Activated T-helper 2 cell treated with anti-CD3 and anti-CD28 coated beads, Interferon-gamma antibody, Interleukin-2, Interleukin-4, amounts not matched to agents 10 μg/mL and 5 μg/mL and 100 μg/mL, durations not matched to agents 14 hours and 24 hours and 36 hours (primary cell): ENCODE results near the gene KIAA0232. TPM values are rescaled to one million over a fixed set of nuclear protein-coding genes. Genes with fewer than 3 reads are reported as not detected.

Experiments used
- DNase-seq: peaks from one replicate; pipeline ENCODE4 v3.0.0; 2021; ENCODE audit warnings: low spot score
- H3K27ac Mint-ChIP-seq: one replicate; pipeline ENCODE4 v1.8.0; 2021; ENCODE audit warnings: mixed read lengths
- H3K27me3 Mint-ChIP-seq: one replicate; pipeline ENCODE4 v1.8.0; 2021; ENCODE audit warnings: low read depth, mixed read lengths
- H3K36me3 Mint-ChIP-seq: one replicate; pipeline ENCODE4 v1.8.0; 2021; ENCODE audit warnings: low read depth, mixed read lengths
- H3K4me1 Mint-ChIP-seq: one replicate; pipeline ENCODE4 v1.8.0; 2021; ENCODE audit warnings: low read depth, mixed read lengths
- H3K4me3 Mint-ChIP-seq: one replicate; pipeline ENCODE4 v1.8.0; 2021; ENCODE audit warnings: low read depth, mild to moderate bottlenecking, moderate library complexity, mixed read lengths
- H3K9me3 Mint-ChIP-seq: one replicate; pipeline ENCODE4 v1.8.0; 2021; ENCODE audit warnings: mixed read lengths
- intact Hi-C: fragments of 100-400 bp; cut with micrococcal nuclease; formaldehyde crosslinking; loops from one replicate; pipeline ENCODE4 v1.15.1; 2023
- total RNA-seq: library from RNA; stranded (reverse); gene quantifications from 2 replicates; pipeline ENCODE4 v1.2.3, GENCODE V29; 2022

KIAA0232 gene
- total RNA-seq, 1 donor from 2014 or later = 13.6 TPM

DNA sequence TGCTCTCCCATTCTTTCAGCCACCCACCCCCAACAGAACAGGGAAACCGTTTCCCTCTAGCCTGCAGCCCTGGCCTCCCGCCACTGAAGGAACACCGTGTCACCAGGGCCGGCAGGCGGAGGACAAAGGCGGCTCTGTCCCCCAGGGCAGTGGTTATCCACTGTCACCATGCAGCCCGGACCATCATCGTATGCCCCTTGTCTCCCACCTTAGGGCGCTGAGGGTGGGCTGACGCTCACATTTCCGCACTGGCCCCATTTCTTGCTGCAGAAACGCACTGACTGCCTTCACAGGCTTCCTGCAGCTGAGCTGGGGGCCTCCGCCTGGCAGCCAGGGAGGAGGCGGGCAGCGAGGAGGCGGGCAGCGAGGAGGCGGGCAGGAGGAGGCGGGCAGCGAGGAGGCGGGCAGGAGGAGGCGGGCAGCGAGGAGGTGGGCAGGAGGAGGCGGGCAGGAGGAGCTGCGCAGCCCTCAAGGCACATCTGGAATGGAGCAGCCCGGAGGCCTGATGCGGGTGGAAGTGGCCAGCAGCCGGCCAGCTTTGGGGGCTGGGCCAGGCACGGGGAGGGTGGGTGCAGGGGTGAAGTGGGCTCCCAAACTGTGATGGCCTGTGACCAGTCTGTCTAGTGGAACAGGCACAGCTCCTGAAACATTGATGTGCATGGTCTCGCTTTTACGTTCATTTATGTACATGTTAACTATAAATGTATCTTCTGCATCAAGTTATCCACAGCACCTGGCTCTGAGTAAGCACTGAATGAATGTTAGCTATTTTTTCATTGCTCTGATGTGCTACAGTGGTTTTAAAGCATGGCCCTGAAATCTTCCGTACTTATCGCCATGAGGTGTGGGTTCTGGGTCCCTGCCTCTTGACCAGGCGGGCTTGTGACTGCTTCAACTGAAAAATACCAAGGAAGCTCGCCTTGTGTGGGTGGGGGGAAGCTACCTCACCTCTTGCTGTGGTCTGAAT, 20.6 kb upstream of the KIAA0232 start:
- Mint-ChIP-seq H3K36me3 (no peaks in the 10 kb centered on the region), H3K27me3 (peaks cover 9% of the 10 kb centered on the region), H3K4me3 (no peak overlapping the region), H3K27ac (no peak overlapping the region), H3K9me3 (no peaks in the 10 kb centered on the region), H3K4me1 (peaks cover 2% of the 10 kb centered on the region)
- no peak for DNase-seq
- intact Hi-C loops = no loop called here

DNA sequence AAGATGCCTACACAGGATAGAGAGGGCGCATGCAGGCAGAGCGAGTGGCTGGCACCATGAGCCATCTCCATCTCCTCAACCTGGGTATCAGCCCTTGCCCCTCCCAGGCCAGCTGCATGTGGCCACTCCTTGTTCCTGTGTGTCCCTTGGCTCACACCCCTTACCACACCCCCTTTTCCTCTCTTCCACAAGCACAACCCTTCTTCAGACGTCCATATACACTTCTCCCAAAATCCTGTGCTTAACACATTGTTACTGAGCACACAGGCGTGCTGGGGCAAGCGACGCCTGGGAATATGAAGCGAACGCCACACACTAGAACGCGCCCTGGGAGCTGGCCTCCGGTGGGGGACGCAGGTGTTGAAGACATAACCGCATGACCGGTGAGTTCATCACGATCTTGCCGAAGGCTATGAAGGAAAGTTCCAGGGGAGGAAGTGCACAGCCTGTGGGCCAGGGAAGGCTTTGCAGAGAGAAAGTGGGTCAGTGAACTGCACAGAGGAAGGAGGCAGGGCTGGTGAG, 19.1 kb upstream of the KIAA0232 start:
- intact Hi-C loops = no loop called here
- no peaks in the 10 kb centered on the region for H3K9me3 Mint-ChIP-seq
- H3K4me3 Mint-ChIP-seq = no peak overlapping the region
- peaks cover 2% of the 10 kb centered on the region for H3K4me1 Mint-ChIP-seq
- H3K36me3 Mint-ChIP-seq = no peaks in the 10 kb centered on the region
- H3K27me3 Mint-ChIP-seq = peaks cover 9% of the 10 kb centered on the region
- H3K27ac Mint-ChIP-seq = no peak overlapping the region
- DNase-seq = no peak

DNA sequence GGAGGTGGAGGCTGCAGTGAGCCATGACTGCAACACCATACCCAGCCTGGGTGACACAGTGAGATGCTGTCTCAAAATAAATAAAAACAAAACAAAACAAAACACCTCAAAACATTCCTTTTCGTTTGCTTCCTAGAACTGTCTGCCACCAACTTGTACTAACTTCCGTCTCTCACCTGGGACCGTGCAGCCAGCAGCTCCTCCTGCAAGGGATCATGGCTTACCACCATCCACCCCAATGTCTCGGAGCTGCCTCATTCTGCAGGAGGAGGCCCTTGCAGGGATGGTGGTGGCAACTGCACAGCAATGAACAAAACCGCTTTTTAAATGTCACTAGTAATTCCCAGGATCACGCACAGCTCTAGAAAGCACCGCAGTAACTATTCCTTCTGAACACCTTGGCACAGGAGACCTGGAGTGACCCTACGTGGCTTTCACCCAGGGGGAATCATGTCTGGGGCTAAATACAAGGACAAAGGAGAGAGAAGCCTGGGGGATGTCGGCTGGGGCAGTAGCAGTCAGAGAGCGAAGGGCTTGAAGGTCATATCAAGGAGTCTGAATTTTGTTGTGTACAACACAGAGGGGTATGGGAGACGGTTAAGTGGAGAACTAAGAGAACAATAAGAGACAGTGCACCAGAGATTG, 17.4 kb upstream of the KIAA0232 start:
- Mint-ChIP-seq H3K27ac (no peak overlapping the region), H3K27me3 (peaks cover 9% of the 10 kb centered on the region), H3K4me3 (no peak overlapping the region), H3K4me1 (peaks cover 12% of the 10 kb centered on the region), H3K36me3 (no peaks in the 10 kb centered on the region), H3K9me3 (no peaks in the 10 kb centered on the region)
- intact Hi-C loops = no loop called here
- DNase-seq = no peak

DNA sequence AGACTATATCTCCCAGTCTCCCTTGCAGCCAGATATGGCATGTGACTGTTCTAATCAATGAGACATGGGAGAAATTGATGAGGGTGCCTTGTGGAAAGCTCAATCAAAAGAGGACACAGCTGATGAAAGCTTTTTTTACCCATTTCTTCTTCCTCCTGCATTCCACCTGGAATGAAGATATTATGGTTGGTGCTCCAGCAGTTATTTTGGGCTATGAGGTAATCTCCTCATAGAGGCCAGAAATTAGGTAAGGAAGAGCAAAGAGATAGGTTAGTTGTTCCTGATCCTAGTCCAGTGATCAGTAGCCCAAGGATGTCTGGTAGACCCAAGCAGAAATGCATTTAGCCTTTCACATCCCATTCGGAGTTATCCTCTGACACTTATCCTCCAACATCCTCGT, 16.8 kb upstream of the KIAA0232 start:
- no peaks in the 10 kb centered on the region for H3K9me3 Mint-ChIP-seq

DNA sequence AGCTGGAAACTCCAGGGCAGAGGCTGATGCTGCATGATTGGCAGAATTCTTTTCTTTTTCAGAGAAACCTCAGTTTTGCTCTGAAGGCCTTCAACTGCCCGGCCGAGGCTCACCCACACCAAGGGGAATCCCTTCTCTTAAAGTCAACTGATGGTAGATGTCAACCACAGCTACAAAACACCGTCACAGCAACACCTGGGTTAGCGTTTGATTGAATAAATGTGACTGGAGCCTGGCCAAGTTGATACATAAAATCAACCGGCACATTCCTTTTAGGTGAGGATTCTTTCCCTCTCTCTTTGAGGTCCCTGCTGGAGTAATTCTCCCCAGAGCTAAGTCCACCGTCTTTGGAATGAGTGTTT, 15.2 kb upstream of the KIAA0232 start:
- no peaks in the 10 kb centered on the region for H3K36me3 Mint-ChIP-seq
- intact Hi-C loops = no loop called here
- peaks cover 9% of the 10 kb centered on the region for H3K27me3 Mint-ChIP-seq
- no peaks in the 10 kb centered on the region for H3K9me3 Mint-ChIP-seq
- H3K4me3 Mint-ChIP-seq = no peak overlapping the region
- no peak overlapping the region for H3K27ac Mint-ChIP-seq
- no peak for DNase-seq
- peaks cover 10% of the 10 kb centered on the region for H3K4me1 Mint-ChIP-seq

More for the DNA sequence above, 16.8 kb upstream of the KIAA0232 start:
- H3K36me3 Mint-ChIP-seq = no peaks in the 10 kb centered on the region
- intact Hi-C loops = no loop called here
- no peak overlapping the region for H3K27ac Mint-ChIP-seq
- peaks cover 12% of the 10 kb centered on the region for H3K4me1 Mint-ChIP-seq
- no peak for DNase-seq
- no peak overlapping the region for H3K4me3 Mint-ChIP-seq
- peaks cover 9% of the 10 kb centered on the region for H3K27me3 Mint-ChIP-seq

DNA sequence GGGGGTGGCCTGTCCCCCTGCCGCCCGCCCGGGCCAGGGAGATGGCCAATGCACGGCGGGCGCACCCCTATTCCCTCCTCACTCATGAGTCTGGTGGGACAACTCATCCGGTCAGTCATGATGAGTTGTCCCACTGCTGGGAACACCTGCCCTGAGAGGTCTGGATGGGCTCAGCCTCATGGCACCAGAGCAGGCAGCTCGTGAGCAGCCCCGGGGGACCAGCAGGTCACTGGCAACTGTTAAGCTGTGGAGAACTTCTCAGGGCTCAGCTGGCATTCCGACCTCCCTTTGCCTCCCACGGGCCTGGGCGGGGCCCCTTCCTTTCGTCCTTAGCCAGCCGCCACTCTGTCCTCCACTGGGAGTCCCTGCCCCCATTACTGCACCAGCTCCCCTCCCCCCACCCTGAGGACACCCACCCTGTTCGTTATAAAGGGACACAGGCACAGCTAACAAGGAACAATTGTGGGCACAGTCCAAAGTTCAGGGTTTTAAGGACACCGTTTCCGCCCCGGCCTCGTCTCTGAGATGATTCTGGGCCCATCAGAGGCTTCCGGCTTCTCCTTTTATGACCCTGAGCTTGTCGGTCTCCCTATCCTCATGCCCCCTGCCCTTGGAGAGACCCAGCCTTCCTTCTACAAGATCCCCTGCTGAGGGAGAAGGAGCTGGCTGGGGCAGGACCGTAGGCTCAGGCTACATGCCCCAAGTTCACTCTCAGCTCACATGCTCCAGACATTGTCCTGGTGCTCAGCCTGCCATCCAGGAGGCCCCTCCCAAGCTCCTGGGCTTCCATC, 14.6 kb upstream of the KIAA0232 start:
- H3K27me3 Mint-ChIP-seq = peaks cover 9% of the 10 kb centered on the region
- H3K9me3 Mint-ChIP-seq = no peaks in the 10 kb centered on the region
- no peak overlapping the region for H3K4me3 Mint-ChIP-seq
- peaks cover 9% of the 10 kb centered on the region for H3K4me1 Mint-ChIP-seq
- intact Hi-C loops = no loop called here
- DNase-seq = no peak
- H3K27ac Mint-ChIP-seq = no peak overlapping the region
- H3K36me3 Mint-ChIP-seq = no peaks in the 10 kb centered on the region

DNA sequence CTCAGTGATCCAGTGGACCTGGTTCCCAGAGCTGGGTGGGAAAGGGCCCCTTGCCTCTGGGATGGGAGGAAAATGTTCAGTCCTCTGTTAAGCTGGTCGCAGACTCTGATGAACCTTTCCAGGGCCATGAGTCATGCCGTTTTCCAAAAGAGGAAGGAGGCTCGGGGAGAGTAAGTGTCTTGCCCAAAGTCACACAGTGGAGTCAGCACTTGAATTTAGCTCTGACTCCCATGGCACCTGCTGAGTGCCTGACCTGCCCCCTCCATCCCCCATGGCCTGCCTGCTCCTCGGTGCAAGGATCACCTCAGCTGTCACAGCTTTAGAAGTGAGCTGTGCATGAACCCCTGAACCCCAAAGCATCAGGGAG, 14.0 kb upstream of the KIAA0232 start:
- Mint-ChIP-seq H3K9me3 (no peaks in the 10 kb centered on the region), H3K4me3 (no peak overlapping the region), H3K36me3 (no peaks in the 10 kb centered on the region), H3K4me1 (peaks cover 9% of the 10 kb centered on the region), H3K27me3 (peaks cover 6% of the 10 kb centered on the region), H3K27ac (no peak overlapping the region)
- no peak for DNase-seq
- intact Hi-C loops = no loop called here

DNA sequence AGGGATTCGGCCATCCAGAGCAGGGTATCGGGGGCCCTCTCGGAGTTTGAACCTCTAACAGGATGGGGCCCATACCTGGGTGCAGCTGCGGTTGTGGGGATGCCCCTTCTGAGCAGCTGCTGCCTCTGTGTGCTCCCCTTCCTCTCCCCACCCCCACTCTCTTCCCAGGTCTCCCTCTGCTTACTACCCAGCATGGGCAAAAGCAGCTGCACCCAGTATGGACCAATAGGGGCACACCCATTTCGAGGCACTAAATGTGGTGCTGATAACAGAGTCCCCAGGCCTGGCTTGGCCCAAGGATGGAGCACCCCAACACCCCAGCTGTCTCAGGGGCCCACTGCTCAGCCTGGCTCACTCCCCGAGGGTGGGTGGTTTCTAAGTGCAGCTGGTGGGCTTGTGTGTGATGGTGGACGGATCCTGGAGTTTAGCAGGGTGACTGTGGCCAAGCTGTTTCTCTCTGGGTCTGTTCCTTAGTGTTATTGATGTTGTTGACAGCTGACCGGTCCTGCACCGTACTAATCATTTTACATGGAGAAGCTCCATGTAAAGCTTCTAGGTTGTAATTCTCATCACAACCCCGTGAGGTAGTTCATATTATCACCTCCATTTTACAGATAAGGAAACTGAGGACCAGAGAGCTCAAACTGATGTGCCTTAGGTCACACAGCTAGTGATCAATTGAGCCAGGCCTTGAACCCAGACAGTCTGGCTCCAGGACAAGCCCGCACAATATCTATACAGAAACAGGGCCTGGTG, 13.1 kb upstream of the KIAA0232 start:
- peaks cover 2% of the 10 kb centered on the region for H3K27me3 Mint-ChIP-seq
- no peak overlapping the region for H3K4me3 Mint-ChIP-seq
- peaks cover 9% of the 10 kb centered on the region for H3K4me1 Mint-ChIP-seq
- intact Hi-C loops = no loop called here
- H3K27ac Mint-ChIP-seq = no peak overlapping the region
- no peaks in the 10 kb centered on the region for H3K9me3 Mint-ChIP-seq
- H3K36me3 Mint-ChIP-seq = no peaks in the 10 kb centered on the region
- no peak for DNase-seq

DNA sequence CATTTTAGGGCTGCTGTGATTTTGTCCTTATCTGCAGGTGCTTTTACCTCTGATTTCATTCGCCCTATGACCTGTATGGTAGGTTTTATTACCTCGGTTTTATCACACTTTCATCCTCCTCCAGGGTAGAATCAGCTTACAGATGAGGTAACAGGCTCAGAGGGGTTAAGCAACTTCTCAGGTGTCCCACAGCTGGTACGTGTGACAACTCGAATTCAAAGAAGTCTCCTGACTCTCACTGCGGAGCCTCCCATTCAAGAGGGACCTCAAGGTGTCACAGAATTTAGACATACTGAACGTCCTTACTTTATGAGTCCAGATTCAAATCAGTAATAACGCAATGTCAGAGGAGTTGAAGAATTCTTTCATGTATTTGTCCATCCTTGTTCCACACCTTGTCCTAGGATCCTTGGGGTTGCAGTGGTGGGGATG, 12.5 kb upstream of the KIAA0232 start:
- peaks cover 9% of the 10 kb centered on the region for H3K4me1 Mint-ChIP-seq
- H3K27ac Mint-ChIP-seq = no peak overlapping the region
- no peaks in the 10 kb centered on the region for H3K36me3 Mint-ChIP-seq
- DNase-seq = no peak
- intact Hi-C loops = no loop called here
- H3K9me3 Mint-ChIP-seq = no peaks in the 10 kb centered on the region
- H3K27me3 Mint-ChIP-seq = peaks cover 1% of the 10 kb centered on the region
- H3K4me3 Mint-ChIP-seq = no peak overlapping the region

DNA sequence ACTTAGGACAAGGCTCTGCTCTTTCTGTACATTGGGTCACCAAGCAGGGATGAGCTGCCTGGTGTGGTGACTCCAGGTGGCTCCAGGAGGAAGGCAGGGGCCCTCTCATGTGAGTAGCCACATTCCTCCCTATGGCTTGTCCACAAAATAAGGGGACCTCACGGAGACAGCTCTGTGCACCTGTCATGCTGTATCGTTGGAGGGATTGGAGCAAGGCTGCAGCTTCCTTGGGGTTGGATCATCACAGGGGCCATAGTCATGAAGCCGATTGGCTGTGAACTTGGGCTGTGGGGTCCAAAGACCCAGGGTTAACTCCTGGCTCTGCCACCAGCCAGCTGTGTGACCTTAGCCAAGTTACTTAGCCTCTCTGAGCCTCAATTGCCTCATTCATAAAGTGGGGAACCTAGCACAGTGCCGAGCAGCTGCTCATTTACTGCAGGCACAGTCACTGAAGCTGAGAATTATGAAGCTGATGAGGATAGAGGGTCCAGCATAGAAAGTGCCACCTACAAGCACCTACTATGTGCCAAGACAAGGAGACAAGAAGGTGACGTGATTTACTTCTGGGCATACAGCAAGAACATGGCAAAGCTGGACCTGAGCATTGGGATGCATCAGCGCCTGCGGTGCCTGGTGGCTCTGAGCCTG, 11.8 kb upstream of the KIAA0232 start:
- intact Hi-C loops = no loop called here
- Mint-ChIP-seq H3K36me3 (no peaks in the 10 kb centered on the region), H3K27me3 (no peaks in the 10 kb centered on the region), H3K27ac (no peak overlapping the region), H3K4me1 (peaks cover 12% of the 10 kb centered on the region), H3K9me3 (no peaks in the 10 kb centered on the region), H3K4me3 (no peak overlapping the region)
- no peak for DNase-seq

DNA sequence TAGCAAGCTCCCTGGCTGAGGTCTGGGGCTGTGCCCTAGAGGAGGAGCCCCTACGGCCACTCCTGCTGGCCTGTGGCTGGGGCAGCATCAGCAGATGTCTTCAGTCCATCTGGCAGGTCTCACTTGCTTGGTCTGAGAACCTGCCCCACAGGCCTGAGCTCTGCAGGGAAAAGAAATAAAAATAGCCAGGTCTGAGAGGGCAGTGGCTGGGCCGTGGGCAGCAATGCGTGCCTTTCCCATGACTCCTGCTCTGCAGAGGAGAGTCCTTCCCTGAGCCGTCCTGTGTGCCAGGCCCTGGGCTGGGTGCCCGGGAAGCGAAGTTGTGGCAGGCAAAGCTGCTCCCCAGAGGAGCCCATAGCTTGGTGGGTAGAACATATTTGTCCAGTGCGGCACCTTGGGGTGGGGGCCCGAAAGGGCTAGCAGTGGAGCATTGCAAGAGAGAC, 11.3 kb upstream of the KIAA0232 start:
- no peak for DNase-seq
- intact Hi-C loops = no loop called here
- H3K27me3 Mint-ChIP-seq = no peaks in the 10 kb centered on the region

More for the DNA sequence above, 11.3 kb upstream of the KIAA0232 start:
- Mint-ChIP-seq H3K9me3 (no peaks in the 10 kb centered on the region), H3K4me1 (peaks cover 12% of the 10 kb centered on the region), H3K27ac (no peak overlapping the region), H3K36me3 (no peaks in the 10 kb centered on the region), H3K4me3 (no peak overlapping the region)
